K562 (cell line): ENCODE data around the gene PPIF. TPM values are rescaled to one million over a fixed set of nuclear protein-coding genes. Genes with fewer than 3 reads are reported as not detected.

Experiments
- CREB3L1 ChIP-seq: fragments of 450-650 bp; IDR thresholded peaks from 2 replicates; pipeline ENCODE4 v1.6.1; 2014; ENCODE audit warnings: low read depth, mild to moderate bottlenecking, moderate library complexity, borderline replicate concordance
- DIDO1 ChIP-seq: fragments of 450-650 bp; IDR thresholded peaks from 2 replicates; pipeline ENCODE4 v1.6.1; 2016; ENCODE audit warnings: low read depth, missing biosample characterization, missing genetic modification characterization
- FOXK1 ChIP-seq: sonication (generic); formaldehyde crosslinking; IDR thresholded peaks from 2 replicates; pipeline ENCODE4 v1.8.0; 2022; ENCODE audit warnings: missing genetic modification reagents, mild to moderate bottlenecking, borderline replicate concordance
- GABPB2 ChIP-seq: fragments of 250-450 bp; sonication (Bioruptor Pico); conservative IDR thresholded peaks from 2 replicates; pipeline ENCODE4 v1.5.1; 2021; ENCODE audit warnings: mild to moderate bottlenecking
- GTF2F1 ChIP-seq: IDR thresholded peaks from 2 replicates; pipeline ENCODE4 v1.6.1; 2011; ENCODE audit warnings: low read depth, low read length, improper control_type of control experiment
- HMG20B ChIP-seq: fragments of 250-450 bp; sonication (Bioruptor Pico); IDR thresholded peaks from 2 replicates; pipeline ENCODE4 v1.5.0; 2021; ENCODE audit warnings: mild to moderate bottlenecking
- JUND ChIP-seq, 2 experiments: IDR thresholded peaks; 2 replicates in 1 of 2; 3 replicates in 1 of 2; pipeline ENCODE4 v1.6.1; 2011; ENCODE audit warnings: borderline replicate concordance in 2 of 2, low read depth in 2 of 2, low read length in 2 of 2, improper control_type of control experiment in 1 of 2, missing biosample characterization in 1 of 2, missing genetic modification characterization in 1 of 2, missing genetic modification reagents in 1 of 2
- MCM2 ChIP-seq: fragments of 450-650 bp; IDR thresholded peaks from 2 replicates; pipeline ENCODE4 v1.6.1; 2017; ENCODE audit warnings: low read depth, mild to moderate bottlenecking
- MXI1 ChIP-seq: IDR thresholded peaks from 2 replicates; pipeline ENCODE4 v1.6.1; 2011; ENCODE audit warnings: low read depth, mild to moderate bottlenecking, improper control_type of control experiment, low read length
- NCOA4 ChIP-seq: fragments of 450-650 bp; IDR thresholded peaks from 2 replicates; pipeline ENCODE4 v1.6.1; 2018; ENCODE audit warnings: mild to moderate bottlenecking; ENCODE audit not compliant: partially characterized antibody
- NFE2L1 ChIP-seq: fragments of 450-650 bp; IDR thresholded peaks from 2 replicates; pipeline ENCODE4 v1.6.1; 2016; ENCODE audit warnings: missing genetic modification characterization, low read depth, mild to moderate bottlenecking, missing compliant biosample characterization, moderate library complexity, borderline replicate concordance
- PRDM10 ChIP-seq: fragments of 450-650 bp; IDR thresholded peaks from 2 replicates; pipeline ENCODE4 v1.6.1; 2018; ENCODE audit not compliant: partially characterized antibody
- RBM14 ChIP-seq: fragments of 200-400 bp; formaldehyde crosslinking; IDR thresholded peaks from 2 replicates; pipeline ENCODE4 v1.6.1; 2018; ENCODE audit warnings: low read depth, mild to moderate bottlenecking, low read length, moderate library complexity, borderline replicate concordance; ENCODE audit not compliant: insufficient read depth
- SIX5 ChIP-seq, 2 experiments: IDR thresholded peaks; 2 replicates each; pipeline ENCODE4 v1.6.1; 2011; ENCODE audit warnings: low read length in 2 of 2, borderline replicate concordance in 1 of 2, low read depth in 1 of 2, mild to moderate bottlenecking in 1 of 2, moderate library complexity in 1 of 2; ENCODE audit not compliant: insufficient read depth in 1 of 2
- SMAD1 ChIP-seq: fragments of 150-350 bp; IDR thresholded peaks from 2 replicates; pipeline ENCODE4 v1.6.1; 2014; ENCODE audit warnings: low read length, low read depth; ENCODE audit not compliant: partially characterized antibody
- TAF15 ChIP-seq: fragments of 200-400 bp; formaldehyde crosslinking; IDR thresholded peaks from 2 replicates; pipeline ENCODE4 v1.6.1; 2017; ENCODE audit warnings: mild to moderate bottlenecking, low read depth, low read length, moderate library complexity
- ZBTB34 ChIP-seq: fragments of 250-450 bp; sonication (Bioruptor Pico); IDR thresholded peaks from 2 replicates; pipeline ENCODE4 v1.8.0; 2021; ENCODE audit warnings: mild to moderate bottlenecking, moderate library complexity
- ZFP36 ChIP-seq: fragments of 150-350 bp; IDR thresholded peaks from 2 replicates; pipeline ENCODE4 v1.6.1; 2018; ENCODE audit warnings: low read length, low read depth; ENCODE audit not compliant: partially characterized antibody
- ZNF444 ChIP-seq: fragments of 250-450 bp; sonication (Bioruptor Pico); IDR thresholded peaks from 2 replicates; pipeline ENCODE4 v1.4.0; 2020; ENCODE audit warnings: mild to moderate bottlenecking, moderate library complexity
- polyA plus RNA-seq, 8 experiments: library from polyadenylated mRNA; depleted of rRNA in 4 of 8; stranded (reverse) in 5 of 8; unstranded in 3 of 8; fragments of >200 nt; fragmentation: Nextera tagmentation in 2 of 8; fragmentation: Illumina TruSeq in 1 of 8; extraction: Ambion mirVana in 2 of 8; extraction: Trizol in 1 of 8; gene quantifications; 2 replicates each; pipeline versions ENCODE4 v1.2.1 to v1.2.3, GENCODE V29; 2011 to 2014; ENCODE audit warnings: inconsistent platforms in 1 of 8, missing spikeins in 1 of 8
- total RNA-seq, 7 experiments: library from RNA; depleted of rRNA in 6 of 7; stranded (reverse); fragments of >200 nt in 6 of 7; fragmentation: Illumina TruSeq in 2 of 7; extraction: Trizol in 2 of 7; gene quantifications; 2 replicates each; pipeline versions ENCODE4 v1.2.1 to v1.2.3, GENCODE V29; 2011 to 2021; ENCODE audit warnings: low replicate concordance in 1 of 7

The PPIF gene
- total and polyA plus RNA-seq, 9 of the 15 experiments (the other 6 are each of a cell fraction or from before 2014, with no cell fraction given) = 40.9 to 287 (median 117) TPM

- TF ChIP-seq CREB3L1 = peak; percentile 93
- TF ChIP-seq HMG20B (CRISPR knock-in tag) = no peak
- no peak for TF ChIP-seq SIX5 (IDR thresholded peaks at IDR 0.05; ENCODE audit: borderline replicate concordance in 1 of 2, insufficient read depth in 1 of 2, low read depth in 1 of 2, low read length in 2 of 2)
- TF ChIP-seq GABPB2 = no peak
- peak; percentile 77; the same call in 1 of the 2 replicates for TF ChIP-seq FOXK1
- no peak for TF ChIP-seq ZNF444
- TF ChIP-seq DIDO1 (tag) = no peak
- peak; percentile 40; the same call in 1 of the 2 replicates for TF ChIP-seq JUND (IDR thresholded peaks at IDR 0.05; ENCODE audit: borderline replicate concordance, low read depth, low read length)
- TF ChIP-seq JUND (tag; IDR thresholded peaks at IDR 0.05; ENCODE audit: borderline replicate concordance, low read depth, low read length) = no peak; the same call in 2 of the 3 replicates
- no peak for TF ChIP-seq ZFP36
- TF ChIP-seq PRDM10 = peak; percentile 31
- TF ChIP-seq NFE2L1 = no peak
- no peak for TF ChIP-seq ZBTB34
- no peak for TF ChIP-seq TAF15
- TF ChIP-seq MCM2 = no peak
- TF ChIP-seq MXI1 = peak; percentile 77; the same call in 1 of the 2 replicates
- TF ChIP-seq GTF2F1 = 0 out of 2 replicates have a peak, but pooled peaks have one; percentile 40
- TF ChIP-seq SMAD1 = no peak
- no peak for TF ChIP-seq NCOA4
- TF ChIP-seq RBM14 = 0 out of 2 replicates have a peak, but pooled peaks have one; percentile 67
Observed at GRCh38 chr10:79347894-79348639, 798 bp downstream of the PPIF start (continued).
